HepG2 (cell line): ENCODE data around the gene TMEM253. TPM values are rescaled to one million over a fixed set of nuclear protein-coding genes. Genes with fewer than 3 reads are reported as not detected.

ENCODE experiments used
- GRHL1 ChIP-seq: sonication (generic); formaldehyde crosslinking; conservative IDR thresholded peaks from 2 replicates; pipeline ENCODE4 v1.8.0; 2022; ENCODE audit warnings: missing genetic modification reagents
- HBP1 ChIP-seq: IDR thresholded peaks from 2 replicates; pipeline ENCODE4 v1.6.1; 2016; ENCODE audit warnings: low read depth, control low read depth
- KMT2B ChIP-seq: IDR thresholded peaks from 2 replicates; pipeline ENCODE4 v1.6.1; 2016; ENCODE audit warnings: missing genetic modification reagents, missing compliant biosample characterization
- PHF20 ChIP-seq: sonication (generic); formaldehyde crosslinking; IDR thresholded peaks from 2 replicates; pipeline ENCODE4 v1.5.0; 2020; ENCODE audit warnings: mild to moderate bottlenecking, missing genetic modification reagents
- POGZ ChIP-seq: sonication (generic); formaldehyde crosslinking; IDR thresholded peaks from 2 replicates; pipeline ENCODE4 v1.4.0; 2020; ENCODE audit warnings: mild to moderate bottlenecking, missing genetic modification reagents
- PRDM15 ChIP-seq: sonication (generic); formaldehyde crosslinking; IDR thresholded peaks from 2 replicates; pipeline ENCODE4 v1.4.0; 2020; ENCODE audit warnings: missing genetic modification reagents
- ZNF18 ChIP-seq: sonication (generic); formaldehyde crosslinking; IDR thresholded peaks from 2 replicates; pipeline ENCODE4 v1.8.0; 2022; ENCODE audit warnings: mild to moderate bottlenecking, missing genetic modification reagents; ENCODE audit not compliant: insufficient replicate concordance
- ZNF331 ChIP-seq: sonication (generic); formaldehyde crosslinking; IDR thresholded peaks from 2 replicates; pipeline ENCODE4 v1.4.0; 2020; ENCODE audit warnings: missing genetic modification reagents
- ZNF530 ChIP-seq: sonication (generic); formaldehyde crosslinking; IDR thresholded peaks from 2 replicates; pipeline ENCODE4 v1.5.0; 2020; ENCODE audit warnings: low read depth, mild to moderate bottlenecking, missing genetic modification reagents
- ZNF766 ChIP-seq: sonication (generic); formaldehyde crosslinking; IDR thresholded peaks from 2 replicates; pipeline ENCODE4 v1.5.0; 2020; ENCODE audit warnings: missing genetic modification reagents, borderline replicate concordance
- ZNF772 ChIP-seq: sonication (generic); formaldehyde crosslinking; IDR thresholded peaks from 2 replicates; pipeline ENCODE4 v1.5.0; 2020; ENCODE audit warnings: mild to moderate bottlenecking, missing genetic modification reagents
- polyA plus RNA-seq, 8 experiments: library from polyadenylated mRNA; depleted of rRNA in 3 of 8; stranded (reverse) in 7 of 8; unstranded in 1 of 8; fragments of >200 nt; fragmentation: Illumina TruSeq in 4 of 8; extraction: Trizol in 4 of 8; gene quantifications; 2 replicates each; pipeline versions ENCODE4 v1.2.1 to v1.2.3, GENCODE V29; 2011 to 2016; ENCODE audit warnings: low read depth in 4 of 8, missing spikeins in 1 of 8, mixed read lengths in 1 of 8; ENCODE audit not compliant: insufficient read depth in 1 of 8
- total RNA-seq, 5 experiments: library from RNA; depleted of rRNA; stranded (reverse); fragments of >200 nt; fragmentation: Illumina TruSeq; extraction: Trizol; gene quantifications; 2 replicates each; pipeline ENCODE4 v1.2.3, GENCODE V29; 2016; ENCODE audit warnings: low read depth in 1 of 5

Gene TMEM253
- total and polyA plus RNA-seq, 2 of the 13 experiments (the other 11 are each of a cell fraction or from before 2014, with no cell fraction given) = 0.29 to 0.45 TPM

GRCh38 chr14:21097636-21098075 is 3.2 kb upstream of the TMEM253 start (continued):
- TF ChIP-seq HBP1 (CRISPR knock-in tag) = no peak
- no peak for TF ChIP-seq ZNF766 (CRISPR knock-in tag)
- no peak for TF ChIP-seq PRDM15 (CRISPR knock-in tag)
- 0 out of 2 replicates have a peak, but pooled peaks have one; percentile 43 for TF ChIP-seq ZNF772 (CRISPR knock-in tag)
- TF ChIP-seq GRHL1 = no peak
- TF ChIP-seq KMT2B (CRISPR knock-in tag) = no peak
- no peak for TF ChIP-seq PHF20 (CRISPR knock-in tag)
- TF ChIP-seq POGZ = no peak
- 0 out of 2 replicates have a peak, but pooled peaks have one; percentile 9 for TF ChIP-seq ZNF331 (CRISPR knock-in tag)
- TF ChIP-seq ZNF18 (CRISPR knock-in tag) = no peak
- TF ChIP-seq ZNF530 = no peak
